HUES6 (cell line): ENCODE results near the gene RARS1.

Source experiments
- H3K27ac ChIP-seq: 2 replicates; pipeline ENCODE4 v1.7.0; 2013; ENCODE audit warnings: low read depth, mild to moderate bottlenecking, low read length, inconsistent platforms
- H3K27me3 ChIP-seq: 2 replicates; pipeline ENCODE4 v1.6.1; 2013; ENCODE audit warnings: low read length; ENCODE audit not compliant: control insufficient read depth, insufficient read depth
- H3K36me3 ChIP-seq: 2 replicates; pipeline ENCODE4 v1.6.1; 2013; ENCODE audit warnings: low read length; ENCODE audit not compliant: control insufficient read depth, insufficient read depth
- H3K4me1 ChIP-seq: 2 replicates; pipeline ENCODE4 v1.6.1; 2013; ENCODE audit warnings: low read length; ENCODE audit not compliant: control insufficient read depth, insufficient read depth
- H3K4me3 ChIP-seq: 2 replicates; pipeline ENCODE4 v1.5.1; 2013; ENCODE audit warnings: low read depth, low read length
- H3K9ac ChIP-seq: one replicate; pipeline ENCODE4 v1.6.1; 2013; ENCODE audit warnings: mild to moderate bottlenecking, low read length
- H3K9me3 ChIP-seq: 2 replicates; pipeline ENCODE4 v1.6.1; 2013; ENCODE audit warnings: low read depth, low read length; ENCODE audit not compliant: control insufficient read depth, insufficient read depth

Gene RARS1

GRCh38 chr5:168563959-168564358 is 77.7 kb downstream of the RARS1 start:
- no peaks in the 10 kb centered on the region for H3K9me3 ChIP-seq
- no peaks in the 10 kb centered on the region for H3K27me3 ChIP-seq
- no peaks in the 10 kb centered on the region for H3K4me1 ChIP-seq
- peaks cover 93% of the 10 kb centered on the region for H3K36me3 ChIP-seq
- no peak overlapping the region for H3K27ac ChIP-seq
- H3K9ac ChIP-seq = no peak overlapping the region
- H3K4me3 ChIP-seq = no peak overlapping the region

GRCh38 chr5:168568738-168569137 is 82.5 kb downstream of the RARS1 start:
- H3K36me3 ChIP-seq = peaks cover 50% of the 10 kb centered on the region
- H3K27ac ChIP-seq = no peak overlapping the region
- no peak overlapping the region for H3K9ac ChIP-seq
- H3K4me3 ChIP-seq = no peak overlapping the region
- H3K4me1 ChIP-seq = no peaks in the 10 kb centered on the region
- no peaks in the 10 kb centered on the region for H3K27me3 ChIP-seq
- no peaks in the 10 kb centered on the region for H3K9me3 ChIP-seq
